LNCaP clone FGC (cell line): Measurements from ENCODE around the gene ZNF511.

ENCODE experiments used
- DNase-seq: peaks from one replicate; pipeline ENCODE4 v3.0.0-alpha.2; 2011; ENCODE audit warnings: low read depth
- H3K4me3 ChIP-seq: 2 replicates; pipeline ENCODE4 v1.5.1; 2011; ENCODE audit warnings: mild to moderate bottlenecking, low read depth, low read length, control low read depth
- CTCF ChIP-seq: IDR thresholded peaks from 2 replicates; pipeline ENCODE4 v1.5.1; 2012; ENCODE audit warnings: mild to moderate bottlenecking; ENCODE audit not compliant: control insufficient read depth, insufficient read depth; ENCODE audit errors: extremely low read depth

The ZNF511 gene

DNA sequence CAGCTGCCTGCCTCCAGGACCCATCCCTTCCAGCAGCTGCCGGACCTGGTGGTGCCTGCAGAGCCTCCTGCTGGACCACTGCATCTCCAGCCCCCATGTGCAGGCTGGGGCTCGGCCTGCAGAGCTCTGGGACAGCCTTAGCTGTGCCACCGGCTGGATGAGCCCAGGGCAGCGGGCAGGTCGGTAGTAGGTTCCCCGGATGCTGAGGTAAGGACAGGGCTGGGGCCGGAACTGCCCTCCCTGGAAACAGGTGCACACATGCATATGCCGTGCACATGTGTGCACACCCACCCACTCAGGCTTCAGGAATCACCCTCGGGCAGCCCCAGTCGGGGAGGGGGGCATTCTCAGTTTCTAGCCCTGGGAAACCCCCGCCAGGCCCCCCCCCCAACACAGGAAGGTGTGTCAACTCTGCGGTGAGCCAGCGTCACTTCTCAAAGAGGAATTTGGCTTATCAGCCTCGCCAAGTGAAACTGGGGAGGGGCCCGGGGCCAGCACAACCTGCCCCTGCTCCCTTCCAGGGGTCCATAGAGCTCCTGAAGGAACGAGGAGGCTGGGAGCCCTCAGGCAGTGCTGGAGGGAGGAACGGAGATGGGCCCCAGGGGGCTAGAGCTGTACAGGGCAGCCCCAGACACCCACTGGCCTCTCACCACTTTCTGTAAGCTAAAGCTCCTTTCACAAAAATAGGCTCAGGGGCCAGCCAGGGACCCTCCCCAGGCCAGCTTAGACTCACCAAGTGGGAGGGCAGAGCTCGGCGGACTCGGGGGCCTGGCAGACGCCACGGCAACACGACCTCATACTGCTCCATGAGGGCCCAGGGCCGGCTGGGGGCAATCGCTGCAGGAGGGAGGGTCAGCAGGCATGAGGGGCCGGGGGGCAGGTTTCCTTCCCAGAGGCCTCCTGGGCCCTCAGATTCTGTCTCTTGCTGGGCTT lies 33.7 kb upstream of the ZNF511 start:
- TF ChIP-seq CTCF, result no peak
- DNase-seq, result no peak
- no peak overlapping the region for H3K4me3 ChIP-seq

GRCh38 chr10:133275684-133276092 lies 33.0 kb upstream of the ZNF511 start:
- H3K4me3 ChIP-seq, result no peak overlapping the region
- no peak for TF ChIP-seq CTCF
- DNase-seq, result no peak

DNA sequence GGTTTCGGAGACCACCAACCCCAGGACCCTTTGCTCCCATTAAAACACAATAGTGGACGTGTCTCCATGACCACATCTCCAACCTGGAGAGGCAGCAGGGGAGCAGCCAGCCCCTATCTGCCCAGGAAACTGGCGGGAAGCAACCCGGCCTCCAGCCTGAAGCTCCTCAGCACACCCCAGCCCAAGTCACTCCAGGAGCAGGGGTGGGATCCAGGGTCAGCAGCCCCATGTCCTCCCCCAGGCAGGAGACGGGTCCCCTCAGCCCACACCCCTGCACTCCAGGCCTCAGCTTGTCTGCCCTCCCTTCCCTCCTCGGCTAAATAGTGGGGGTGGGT lies 32.6 kb upstream of the ZNF511 start:
- no peak overlapping the region for H3K4me3 ChIP-seq
- no peak for TF ChIP-seq CTCF
- DNase-seq, result no peak

DNA sequence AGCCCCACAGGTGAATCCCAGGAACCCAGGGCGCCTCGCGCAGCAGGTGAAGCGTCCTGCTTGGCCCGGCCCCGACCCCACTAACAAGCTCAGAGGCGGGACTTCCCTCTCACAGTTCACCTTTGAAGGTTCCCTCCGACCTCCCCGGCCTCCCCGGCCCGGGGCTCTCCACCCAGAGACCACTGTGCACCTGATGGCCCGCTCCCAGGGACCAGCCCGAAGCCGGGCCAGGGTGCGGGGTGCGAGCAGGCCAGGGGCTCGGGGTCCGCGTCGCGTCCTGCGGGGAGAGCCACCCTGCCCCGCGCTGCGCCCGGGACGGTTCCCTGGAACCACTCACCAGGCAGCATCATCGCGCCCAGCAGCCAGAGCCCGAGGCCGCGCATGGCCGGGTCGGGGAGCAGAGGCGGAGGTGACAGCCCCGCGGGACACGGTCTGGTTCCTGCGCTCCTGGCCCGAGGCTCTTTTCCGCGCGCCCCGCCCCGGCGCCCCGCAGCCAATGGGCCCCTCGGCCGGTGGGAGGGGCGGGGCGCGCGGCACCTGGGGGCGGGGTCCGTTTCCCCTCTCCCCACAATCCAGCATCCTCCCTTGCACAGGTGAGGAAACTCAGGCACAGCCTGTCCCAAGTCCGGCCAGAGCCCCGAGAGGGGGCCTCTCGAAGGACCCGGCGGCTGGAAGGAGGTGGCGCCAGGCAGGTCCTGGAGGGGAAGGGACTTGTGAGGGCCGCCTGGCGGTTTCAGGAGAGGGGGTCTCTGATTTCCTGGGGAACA lies 32.1 kb upstream of the ZNF511 start, which contains the start of gene ADAM8:
TSS of gene ADAM8 (minus strand) at position 434 of the 767 bp plus-strand sequence. CDS start at position 383, 51 bp downstream.
- TF ChIP-seq CTCF, result no peak
- no peak within 1 kb of the TSS for H3K4me3 ChIP-seq
- no peak for DNase-seq

- no peak for DNase-seq
- TF ChIP-seq CTCF, result no peak
- H3K4me3 ChIP-seq, result no peak overlapping the region
Observed at GRCh38 chr10:133277277-133277992, 31.3 kb upstream of the ZNF511 start.

GRCh38 chr10:133277993-133278576 lies 30.6 kb upstream of the ZNF511 start:
- DNase-seq, result no peak
- no peak for TF ChIP-seq CTCF
- H3K4me3 ChIP-seq, result no peak overlapping the region
